Activated naive CD8-positive, alpha-beta T cell treated with anti-CD3 and anti-CD28 coated beads for 36 hours (primary cell): ENCODE measurements around the gene KCNA1. TPM values are rescaled to one million over a fixed set of nuclear protein-coding genes. Genes with fewer than 3 reads are reported as not detected.

Experiments
- DNase-seq: peaks from one replicate; pipeline ENCODE4 v3.0.0; 2021
- H3K27ac Mint-ChIP-seq: one replicate; pipeline ENCODE4 v1.8.0; 2022; ENCODE audit warnings: mild to moderate bottlenecking, moderate library complexity, mixed read lengths
- H3K27me3 Mint-ChIP-seq: one replicate; pipeline ENCODE4 v1.8.0; 2022; ENCODE audit warnings: mild to moderate bottlenecking, mixed read lengths
- H3K36me3 Mint-ChIP-seq: one replicate; pipeline ENCODE4 v1.8.0; 2021; ENCODE audit warnings: mild to moderate bottlenecking, mixed read lengths
- H3K4me1 Mint-ChIP-seq: one replicate; pipeline ENCODE4 v1.8.0; 2021; ENCODE audit warnings: mixed read lengths
- H3K4me3 Mint-ChIP-seq: one replicate; pipeline ENCODE4 v1.8.0; 2022; ENCODE audit warnings: mild to moderate bottlenecking, moderate library complexity, mixed read lengths
- H3K9me3 Mint-ChIP-seq: one replicate; pipeline ENCODE4 v1.8.0; 2022; ENCODE audit warnings: mixed read lengths
- total RNA-seq, 2 experiments: library from RNA; stranded (reverse); gene quantifications; one replicate each; pipeline ENCODE4 v1.2.3, GENCODE V29; 2021

The KCNA1 gene
- total RNA-seq, 2 experiments from 2014 or later = 0.04 TPM

DNA sequence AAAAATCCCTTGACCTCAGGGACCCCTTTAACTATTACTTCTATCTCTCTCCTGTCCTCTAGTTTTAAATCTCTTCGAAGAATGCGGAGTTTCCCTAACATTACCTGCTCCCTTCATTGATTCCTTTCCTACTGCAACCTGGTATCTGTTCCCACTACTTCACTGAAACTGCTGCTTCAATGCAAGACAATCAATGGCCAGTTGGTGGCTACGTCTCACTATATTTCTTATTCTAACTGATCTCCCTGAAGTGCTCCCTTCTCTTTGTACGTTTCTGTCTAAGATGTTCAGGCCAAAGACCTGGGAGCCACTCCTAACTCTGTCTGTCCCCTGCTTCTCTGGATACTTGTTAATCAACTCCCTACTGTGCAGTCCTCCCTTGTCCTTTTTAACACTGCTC lies 10.3 kb upstream of the KCNA1 start:
- no peak for DNase-seq
- H3K9me3 Mint-ChIP-seq = no peaks in the 10 kb centered on the region
- no peak overlapping the region for H3K4me3 Mint-ChIP-seq
- H3K27ac Mint-ChIP-seq = no peak overlapping the region
- H3K27me3 Mint-ChIP-seq = peaks cover 33% of the 10 kb centered on the region
- no peaks in the 10 kb centered on the region for H3K4me1 Mint-ChIP-seq
- no peaks in the 10 kb centered on the region for H3K36me3 Mint-ChIP-seq

DNA sequence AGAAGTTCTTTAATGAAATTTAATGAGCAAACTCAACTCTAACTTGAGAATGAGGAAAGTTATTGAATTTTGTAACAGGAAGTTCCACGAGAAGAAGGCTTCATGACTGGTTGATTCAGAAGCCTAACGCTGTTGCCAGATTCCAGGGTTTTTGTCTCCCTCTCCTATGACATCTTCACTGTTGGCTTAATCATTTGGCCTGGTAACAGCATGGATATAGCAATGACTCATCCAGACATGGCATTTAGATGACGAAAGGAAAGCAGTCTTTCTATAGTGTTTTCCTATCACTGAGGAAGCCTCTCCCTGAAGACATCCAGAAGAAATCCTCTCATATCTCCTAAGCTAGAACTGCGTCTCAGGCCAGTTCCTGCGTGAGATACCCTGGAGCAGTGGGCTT lies 9.4 kb upstream of the KCNA1 start:
- no peaks in the 10 kb centered on the region for H3K36me3 Mint-ChIP-seq
- H3K27me3 Mint-ChIP-seq = peaks cover 37% of the 10 kb centered on the region
- H3K27ac Mint-ChIP-seq = no peak overlapping the region
- no peaks in the 10 kb centered on the region for H3K9me3 Mint-ChIP-seq
- DNase-seq = no peak
- no peak overlapping the region for H3K4me3 Mint-ChIP-seq
- no peaks in the 10 kb centered on the region for H3K4me1 Mint-ChIP-seq

DNA sequence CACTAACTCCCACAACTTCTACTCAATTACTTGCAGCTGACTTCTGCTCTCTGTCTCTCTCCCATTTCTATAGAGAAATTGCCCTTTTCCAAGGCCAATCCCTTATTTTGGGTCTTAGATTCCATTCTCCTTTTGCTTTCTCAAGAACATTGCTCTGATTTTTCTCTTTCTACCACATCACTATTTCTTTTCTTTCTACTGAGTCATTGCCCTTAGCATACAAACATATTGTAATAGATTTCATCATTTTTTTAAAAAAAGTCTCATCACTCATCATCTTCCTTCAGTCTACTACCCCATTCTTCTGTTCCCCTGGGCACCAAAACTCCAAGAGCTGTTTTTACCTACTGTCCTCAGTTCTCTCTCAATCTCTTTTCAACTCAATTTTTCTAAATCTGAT lies 4.4 kb upstream of the KCNA1 start:
- no peak for DNase-seq
- Mint-ChIP-seq H3K27me3 (peaks cover 41% of the 10 kb centered on the region), H3K27ac (no peak overlapping the region), H3K9me3 (no peaks in the 10 kb centered on the region), H3K4me3 (no peak overlapping the region), H3K36me3 (no peaks in the 10 kb centered on the region), H3K4me1 (peaks cover 8% of the 10 kb centered on the region)

DNA sequence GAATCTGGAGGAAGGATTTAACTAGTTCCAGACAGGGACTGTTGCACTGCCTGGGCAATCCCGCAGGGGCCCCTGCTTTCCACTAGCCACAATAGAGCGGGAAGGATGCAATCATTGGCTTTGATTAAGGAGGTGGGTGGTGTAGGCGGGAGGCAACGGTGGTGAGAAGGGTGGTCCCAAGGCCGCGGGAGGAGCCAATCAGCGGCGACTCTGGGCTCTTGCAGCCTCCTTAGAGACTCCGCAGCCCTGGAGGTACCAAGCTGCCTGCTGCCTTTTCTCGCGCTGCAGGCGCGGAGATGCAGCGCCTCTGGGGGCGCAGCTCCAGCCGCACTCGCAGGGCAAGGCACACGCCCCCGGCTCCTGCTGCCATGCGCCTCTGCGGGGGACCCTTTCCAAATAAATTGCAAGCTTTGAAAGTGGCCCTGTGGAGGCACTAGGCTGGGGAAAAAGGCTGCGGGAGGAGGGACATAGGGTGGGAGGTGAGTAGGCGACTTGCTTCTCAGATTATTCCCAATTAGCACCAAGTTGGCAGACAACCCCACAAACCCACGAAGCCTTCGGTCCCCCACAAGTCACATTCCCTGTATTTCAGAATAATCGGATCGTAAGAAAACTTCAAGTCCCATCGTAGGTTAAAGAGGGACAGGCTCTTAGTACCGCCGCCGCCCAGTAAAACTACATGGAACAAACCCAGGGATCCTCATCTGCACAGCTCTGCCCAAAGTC lies 858 bp upstream of the KCNA1 start:
- Mint-ChIP-seq H3K36me3 (peaks cover 2% of the 10 kb centered on the region), H3K9me3 (no peaks in the 10 kb centered on the region), H3K27ac (no peak overlapping the region), H3K27me3 (peaks cover 33% of the 10 kb centered on the region), H3K4me3 (peak overlapping the region; percentile 47), H3K4me1 (peaks cover 13% of the 10 kb centered on the region)
- DNase-seq = no peak

DNA sequence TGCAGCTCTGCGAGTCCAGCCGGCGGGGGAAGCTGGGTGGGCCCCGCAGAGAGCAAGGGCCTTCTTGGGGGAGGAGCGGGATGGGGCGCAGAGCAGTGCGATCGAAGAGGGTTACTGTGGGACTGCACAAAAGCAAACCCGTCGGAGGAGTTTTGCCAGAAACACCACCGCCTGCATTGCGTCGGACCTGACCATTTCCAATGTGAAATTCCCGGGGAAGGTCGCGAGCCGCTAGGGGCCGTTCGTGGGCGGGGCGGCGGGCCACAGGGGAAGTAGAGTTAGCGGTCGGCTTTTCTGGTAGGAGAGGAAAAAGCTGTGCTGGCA lies 333 bp upstream of the KCNA1 start:
- Mint-ChIP-seq H3K36me3 (peaks cover 2% of the 10 kb centered on the region), H3K27ac (no peak overlapping the region), H3K27me3 (peaks cover 32% of the 10 kb centered on the region), H3K9me3 (no peaks in the 10 kb centered on the region), H3K4me1 (peaks cover 13% of the 10 kb centered on the region), H3K4me3 (peak overlapping the region; percentile 47)
- DNase-seq = no peak

DNA sequence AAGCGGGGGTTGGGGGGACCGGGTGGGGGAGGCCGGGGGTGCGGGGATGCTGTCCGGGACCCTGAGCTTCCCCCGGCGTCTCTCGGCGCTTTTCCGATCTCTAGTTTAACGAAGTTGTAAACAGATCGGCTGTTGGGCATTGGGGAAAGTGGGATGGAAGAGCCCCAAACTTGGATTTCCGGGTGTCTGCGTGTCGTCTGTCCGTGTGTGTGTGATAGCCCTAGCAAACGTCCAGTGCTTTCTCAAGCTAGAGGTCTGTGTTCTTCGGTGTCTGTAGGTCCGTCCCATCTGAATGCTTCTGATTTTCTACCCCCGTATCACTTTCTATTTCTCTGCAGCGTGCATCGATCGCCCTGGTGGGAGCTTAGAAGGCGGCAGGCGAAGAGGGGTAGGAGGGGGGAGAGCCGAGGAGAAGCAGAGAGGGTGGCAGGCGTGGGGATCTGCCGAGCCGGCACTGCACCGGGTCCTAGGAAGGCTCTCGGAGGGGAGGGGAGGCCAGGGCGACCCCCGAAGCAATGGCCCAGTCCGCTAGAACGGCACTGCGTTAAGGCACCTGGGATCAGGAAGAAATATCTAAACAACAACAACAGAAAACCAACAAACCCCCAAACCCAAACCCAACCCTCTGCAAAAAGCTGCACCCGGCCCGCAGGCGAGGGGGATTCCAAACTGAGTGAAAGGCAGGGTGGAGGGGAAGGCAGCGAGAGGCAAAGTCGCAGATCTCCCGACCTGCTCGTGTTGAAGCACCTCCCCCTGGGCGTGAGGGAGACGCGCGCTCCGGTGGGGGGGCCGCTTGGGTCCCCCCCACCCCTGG lies 1.0 kb downstream of the KCNA1 start:
- no peaks in the 10 kb centered on the region for H3K9me3 Mint-ChIP-seq
- H3K4me3 Mint-ChIP-seq = peak overlapping the region; percentile 84
- peaks cover 39% of the 10 kb centered on the region for H3K27me3 Mint-ChIP-seq
- DNase-seq = no peak
- H3K4me1 Mint-ChIP-seq = peaks cover 13% of the 10 kb centered on the region
- H3K36me3 Mint-ChIP-seq = peaks cover 2% of the 10 kb centered on the region
- no peak overlapping the region for H3K27ac Mint-ChIP-seq

DNA sequence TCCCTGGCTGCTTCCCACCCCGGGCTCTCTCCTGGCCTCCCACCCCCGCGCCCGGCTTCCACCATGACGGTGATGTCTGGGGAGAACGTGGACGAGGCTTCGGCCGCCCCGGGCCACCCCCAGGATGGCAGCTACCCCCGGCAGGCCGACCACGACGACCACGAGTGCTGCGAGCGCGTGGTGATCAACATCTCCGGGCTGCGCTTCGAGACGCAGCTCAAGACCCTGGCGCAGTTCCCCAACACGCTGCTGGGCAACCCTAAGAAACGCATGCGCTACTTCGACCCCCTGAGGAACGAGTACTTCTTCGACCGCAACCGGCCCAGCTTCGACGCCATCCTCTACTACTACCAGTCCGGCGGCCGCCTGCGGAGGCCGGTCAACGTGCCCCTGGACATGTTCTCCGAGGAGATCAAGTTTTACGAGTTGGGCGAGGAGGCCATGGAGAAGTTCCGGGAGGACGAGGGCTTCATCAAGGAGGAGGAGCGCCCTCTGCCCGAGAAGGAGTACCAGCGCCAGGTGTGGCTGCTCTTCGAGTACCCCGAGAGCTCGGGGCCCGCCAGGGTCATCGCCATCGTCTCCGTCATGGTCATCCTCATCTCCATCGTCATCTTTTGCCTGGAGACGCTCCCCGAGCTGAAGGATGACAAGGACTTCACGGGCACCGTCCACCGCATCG lies 1.8 kb downstream of the KCNA1 start:
- Mint-ChIP-seq H3K4me1 (peaks cover 13% of the 10 kb centered on the region), H3K27ac (no peak overlapping the region), H3K4me3 (peak overlapping the region; percentile 59), H3K9me3 (no peaks in the 10 kb centered on the region), H3K36me3 (peaks cover 2% of the 10 kb centered on the region), H3K27me3 (peaks cover 40% of the 10 kb centered on the region)
- DNase-seq = no peak

DNA sequence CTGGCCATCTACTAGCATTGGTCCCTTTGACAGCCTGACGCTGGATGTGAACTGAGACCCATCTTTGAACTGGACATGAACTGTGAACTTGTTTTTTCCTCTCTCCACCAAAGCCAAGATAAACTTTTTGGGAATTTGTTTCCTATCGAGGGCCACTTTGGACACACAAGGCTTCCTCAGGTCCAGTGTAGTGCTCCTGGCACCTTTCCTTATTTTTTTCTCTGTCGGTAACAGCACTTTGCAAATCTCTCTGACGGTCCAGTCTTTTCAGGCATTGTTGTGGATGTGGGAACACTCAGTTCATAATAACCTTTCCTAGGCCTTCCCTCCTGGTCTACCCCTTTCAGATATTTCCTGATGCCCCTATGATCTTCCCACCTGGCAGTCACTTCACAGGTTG lies 5.0 kb downstream of the KCNA1 start:
- Mint-ChIP-seq H3K27me3 (peaks cover 53% of the 10 kb centered on the region), H3K36me3 (peaks cover 2% of the 10 kb centered on the region), H3K27ac (no peak overlapping the region), H3K4me1 (peaks cover 8% of the 10 kb centered on the region), H3K4me3 (no peak overlapping the region), H3K9me3 (no peaks in the 10 kb centered on the region)
- no peak for DNase-seq

DNA sequence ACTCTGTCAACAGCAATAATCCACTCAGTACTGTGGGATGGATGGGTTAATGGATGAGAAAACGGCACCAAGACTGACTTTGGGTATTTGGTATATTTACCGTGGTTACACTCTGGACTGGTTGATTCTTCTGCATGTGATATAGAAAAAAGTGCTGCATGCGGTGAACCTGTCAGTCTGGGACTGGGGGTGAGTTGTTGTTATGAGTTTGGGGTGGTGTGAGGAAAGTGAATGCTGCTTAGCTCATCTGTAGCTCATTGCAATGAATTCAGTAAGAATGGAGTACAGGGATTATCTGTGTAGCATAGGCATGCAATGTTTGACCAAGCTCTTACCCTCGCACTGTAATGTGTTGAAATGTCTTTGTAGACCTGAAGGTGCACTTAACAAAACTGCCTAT lies 6.0 kb downstream of the KCNA1 start:
- H3K27me3 Mint-ChIP-seq = peaks cover 44% of the 10 kb centered on the region
- H3K9me3 Mint-ChIP-seq = no peaks in the 10 kb centered on the region
- no peak overlapping the region for H3K4me3 Mint-ChIP-seq
- H3K4me1 Mint-ChIP-seq = peaks cover 4% of the 10 kb centered on the region
- DNase-seq = no peak
- no peak overlapping the region for H3K27ac Mint-ChIP-seq
- peaks cover 2% of the 10 kb centered on the region for H3K36me3 Mint-ChIP-seq

DNA sequence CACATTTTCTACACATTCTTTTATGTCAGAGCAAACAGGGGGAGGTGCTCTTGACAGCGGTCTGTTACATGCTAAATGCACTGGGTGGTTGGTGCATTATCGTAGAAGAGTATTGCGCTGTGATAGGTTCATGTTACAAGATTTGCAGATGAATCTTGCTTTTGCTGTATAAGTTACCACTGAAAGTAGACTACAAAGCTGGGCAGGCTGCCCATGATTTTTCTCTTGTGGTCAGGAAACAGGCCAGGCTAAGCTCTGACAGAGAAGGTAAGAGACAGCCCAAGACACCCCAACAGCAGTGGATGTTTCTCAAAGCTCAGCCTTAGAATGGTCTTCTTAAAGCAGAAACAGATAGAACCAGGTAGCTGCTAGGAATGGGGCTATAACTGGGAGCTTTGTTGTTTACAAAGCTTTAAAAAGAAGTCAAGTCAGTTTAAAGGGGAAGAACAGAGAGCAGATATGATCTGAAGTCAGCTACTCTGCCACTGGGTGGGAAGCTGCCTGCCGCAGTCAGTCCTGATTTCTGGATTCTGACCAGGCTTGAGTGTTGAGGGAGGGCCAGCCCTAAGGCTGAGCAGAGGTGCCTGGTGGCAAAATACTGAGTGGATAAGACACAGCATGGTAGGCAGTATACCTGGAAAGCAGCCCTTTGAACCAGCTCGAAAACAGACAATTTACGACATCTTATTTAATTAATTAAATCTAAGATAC lies 9.4 kb downstream of the KCNA1 start:
- Mint-ChIP-seq H3K4me3 (no peak overlapping the region), H3K9me3 (no peaks in the 10 kb centered on the region), H3K36me3 (no peaks in the 10 kb centered on the region), H3K4me1 (peaks cover 2% of the 10 kb centered on the region), H3K27me3 (peaks cover 32% of the 10 kb centered on the region), H3K27ac (no peak overlapping the region)
- no peak for DNase-seq

DNA sequence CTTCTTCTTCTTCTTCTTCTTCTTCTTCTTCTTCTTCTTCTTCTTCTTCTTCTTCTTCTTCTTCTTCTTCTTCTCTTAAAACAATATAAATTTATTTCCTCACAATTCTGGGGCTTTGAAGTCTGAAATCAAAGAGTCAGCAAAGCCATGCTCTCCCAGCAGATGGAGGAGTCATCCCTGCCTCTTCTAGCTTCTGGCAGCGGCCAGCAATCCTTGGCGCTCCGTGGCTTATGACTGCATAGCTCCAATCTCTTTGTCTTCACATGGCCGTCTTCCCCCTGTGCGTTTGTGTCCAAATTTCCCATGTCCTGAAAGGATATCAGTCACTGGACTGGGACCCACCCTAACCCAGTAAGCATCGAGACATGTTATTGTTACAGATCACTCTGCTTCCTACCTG lies 22.9 kb downstream of the KCNA1 start:
- no peaks in the 10 kb centered on the region for H3K4me1 Mint-ChIP-seq
- H3K4me3 Mint-ChIP-seq = no peak overlapping the region
- peaks cover 53% of the 10 kb centered on the region for H3K27me3 Mint-ChIP-seq
- no peak overlapping the region for H3K27ac Mint-ChIP-seq
- H3K9me3 Mint-ChIP-seq = no peaks in the 10 kb centered on the region
- no peaks in the 10 kb centered on the region for H3K36me3 Mint-ChIP-seq
- no peak for DNase-seq

DNA sequence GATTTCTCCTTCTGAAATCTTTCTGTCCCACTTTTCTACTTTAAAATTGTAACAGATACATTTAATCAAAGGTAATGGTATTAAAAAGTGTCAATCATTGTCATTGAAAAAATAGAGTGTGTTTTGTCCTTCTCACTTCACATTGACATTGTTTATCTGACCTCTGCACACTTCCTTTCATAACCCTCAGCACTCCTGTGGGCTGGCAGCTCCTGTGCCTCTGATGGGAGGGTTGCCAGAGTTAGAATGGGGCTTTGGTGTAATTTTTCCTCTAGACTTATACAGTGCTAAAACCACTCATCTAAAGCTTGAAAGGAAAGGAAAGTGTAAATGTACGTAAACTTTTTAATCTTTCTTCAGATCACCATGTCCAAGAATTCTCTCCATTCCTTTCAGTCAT lies 23.7 kb downstream of the KCNA1 start:
- H3K36me3 Mint-ChIP-seq = no peaks in the 10 kb centered on the region

DNA sequence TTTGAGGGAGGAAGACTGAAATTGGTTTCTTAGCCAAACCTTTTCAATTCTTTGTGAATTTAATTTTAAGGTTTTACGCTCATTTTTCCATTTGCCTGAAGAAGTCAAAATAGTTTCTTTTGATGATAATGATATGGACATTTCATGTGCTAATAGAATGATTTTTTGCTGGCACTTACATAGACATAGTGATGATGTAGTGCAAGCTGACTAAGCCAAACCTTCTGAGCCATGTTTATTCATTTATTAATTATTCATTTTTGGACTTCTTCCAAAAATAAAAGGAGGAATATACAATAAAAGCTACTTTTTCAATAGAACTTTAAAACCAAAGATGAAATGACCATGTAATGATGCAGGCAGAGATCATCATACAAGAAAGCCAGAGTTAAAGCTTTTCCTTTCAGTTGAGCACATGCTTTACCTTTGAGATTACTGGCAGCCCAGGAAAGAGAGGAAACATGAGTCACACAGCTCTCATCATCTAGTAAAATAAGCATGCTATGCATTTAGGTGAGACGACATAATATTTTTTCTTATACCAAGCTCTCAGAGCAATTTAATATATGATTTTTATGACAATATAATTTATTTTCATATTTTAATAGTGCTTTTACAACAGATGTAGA lies 24.8 kb downstream of the KCNA1 start:
- H3K4me1 Mint-ChIP-seq = no peaks in the 10 kb centered on the region
- no peak overlapping the region for H3K27ac Mint-ChIP-seq
- H3K4me3 Mint-ChIP-seq = no peak overlapping the region
- H3K27me3 Mint-ChIP-seq = peaks cover 53% of the 10 kb centered on the region
- DNase-seq = no peak
- H3K9me3 Mint-ChIP-seq = no peaks in the 10 kb centered on the region
- no peaks in the 10 kb centered on the region for H3K36me3 Mint-ChIP-seq

More for the DNA sequence above, 23.7 kb downstream of the KCNA1 start:
- no peak for DNase-seq
- Mint-ChIP-seq H3K4me3 (no peak overlapping the region), H3K27ac (no peak overlapping the region), H3K9me3 (no peaks in the 10 kb centered on the region), H3K27me3 (peaks cover 53% of the 10 kb centered on the region), H3K4me1 (no peaks in the 10 kb centered on the region)

DNA sequence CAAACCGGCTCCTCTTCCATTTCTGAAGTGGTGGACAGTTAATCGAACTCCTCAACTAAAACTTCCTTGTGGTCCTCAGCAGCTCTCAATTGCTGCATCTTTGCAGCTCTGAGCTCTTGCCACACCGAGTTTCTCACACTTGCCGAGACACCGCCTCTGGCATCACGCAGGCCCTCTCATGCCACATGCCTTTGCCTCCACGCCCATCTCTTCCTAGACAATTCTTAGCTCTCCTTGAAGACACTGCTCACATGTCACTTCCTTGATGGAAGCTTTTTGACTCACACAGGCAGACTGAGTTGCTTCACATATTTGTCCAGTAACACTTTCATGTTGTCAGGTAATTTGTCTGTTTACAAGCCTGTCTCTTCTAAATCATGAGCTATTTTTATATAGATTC lies 29.2 kb downstream of the KCNA1 start:
- no peak for DNase-seq
- Mint-ChIP-seq H3K4me3 (no peak overlapping the region), H3K36me3 (no peaks in the 10 kb centered on the region), H3K27ac (no peak overlapping the region), H3K27me3 (peaks cover 32% of the 10 kb centered on the region), H3K9me3 (no peaks in the 10 kb centered on the region), H3K4me1 (peaks cover 3% of the 10 kb centered on the region)
